Measurements from ENCODE around the gene LRP6.

LRP6 gene

GRCh38 chr12:12210983-12211382, 55.9 kb downstream of the LRP6 start:
- no peak for DNase-seq

- DNase-seq = no peak
These were observed 56.4 kb downstream of the LRP6 start for GRCh38 chr12:12210416-12210815.

- no peak for DNase-seq
These were observed 57.2 kb downstream of the LRP6 start for GRCh38 chr12:12209675-12210074.

- no peak for DNase-seq
These were observed 57.8 kb downstream of the LRP6 start for GRCh38 chr12:12209043-12209442.

DNA sequence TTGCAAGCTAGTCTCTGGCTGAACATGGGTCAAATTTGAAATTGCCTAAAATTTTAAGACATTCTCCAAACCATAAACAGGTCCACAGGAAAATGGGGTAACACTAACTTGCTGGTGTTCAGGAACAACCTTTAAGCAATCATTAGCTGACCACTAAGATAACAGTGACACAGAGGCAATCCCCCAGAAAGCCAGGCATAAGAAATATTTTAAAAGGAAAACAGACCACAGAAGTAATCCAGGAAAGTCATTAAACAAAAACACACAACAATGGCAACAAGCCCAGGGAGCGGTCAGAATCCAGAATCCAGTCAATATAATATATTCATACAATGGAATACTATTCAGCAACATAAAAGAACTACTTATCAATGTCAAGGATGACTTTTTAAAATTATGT, 59.1 kb downstream of the LRP6 start:
- no peak for DNase-seq

- DNase-seq = no peak
These were observed 60.0 kb downstream of the LRP6 start for GRCh38 chr12:12206776-12207388.

DNA sequence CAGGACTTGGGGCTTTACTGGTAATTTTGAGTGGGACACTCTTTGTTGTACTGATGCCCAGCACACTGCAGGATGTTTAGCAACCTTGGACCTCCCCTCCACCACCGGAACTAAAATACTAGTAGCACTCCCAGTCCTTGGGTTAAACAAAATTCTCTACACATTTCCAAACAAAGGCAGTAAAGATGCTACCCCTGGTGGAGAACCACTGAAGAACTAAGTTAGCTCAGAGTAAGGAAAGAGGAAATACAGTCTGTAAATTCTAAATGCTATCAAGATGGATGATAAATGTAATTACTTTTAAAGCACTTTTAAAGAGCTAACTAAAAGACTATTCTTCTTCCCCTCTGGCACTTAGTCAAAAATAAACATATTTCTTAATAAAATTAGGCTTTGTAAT, 64.1 kb downstream of the LRP6 start:
- DNase-seq = no peak

DNA sequence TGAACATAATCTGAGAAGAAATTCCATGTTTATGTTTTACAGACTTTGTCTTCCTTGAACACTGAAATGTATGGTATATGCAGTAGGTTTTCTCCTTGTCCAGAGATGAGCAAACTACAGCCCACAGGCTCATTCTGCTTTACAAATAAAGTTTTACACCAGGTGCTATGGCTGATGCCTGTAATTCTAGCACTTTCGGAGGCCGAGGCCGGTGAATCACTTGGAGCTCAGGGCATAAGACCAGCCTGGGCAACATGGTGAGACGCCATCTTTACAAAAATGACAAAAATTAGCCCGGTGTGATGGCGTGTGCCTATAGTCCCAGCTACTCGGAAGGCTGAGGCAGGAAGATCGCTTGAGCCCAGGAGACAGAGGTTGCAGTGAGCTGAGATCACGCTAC, 64.7 kb downstream of the LRP6 start:
- DNase-seq = no peak

DNA sequence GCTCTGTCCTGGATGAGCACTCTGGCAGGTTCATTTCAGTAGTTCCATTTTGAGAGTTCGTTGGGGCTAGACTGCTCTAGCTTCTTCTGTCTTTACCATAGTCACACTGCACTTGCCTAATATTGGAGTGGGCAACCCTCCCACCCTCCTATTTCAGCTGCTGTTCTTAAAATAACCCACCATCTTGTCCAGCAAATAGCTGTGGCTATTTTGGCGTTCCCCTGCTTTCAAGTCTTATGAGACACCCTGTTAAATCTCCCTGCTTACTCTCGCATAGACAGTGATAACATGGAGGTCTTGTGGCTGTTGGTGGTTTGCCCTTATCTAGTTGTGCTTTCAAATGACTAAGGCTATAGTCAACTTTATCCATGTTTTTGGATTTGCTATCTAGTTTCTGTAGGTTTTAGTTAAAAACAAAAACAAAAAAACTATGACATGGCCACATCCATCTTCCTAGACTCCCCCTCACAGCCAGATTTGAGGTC, 65.5 kb downstream of the LRP6 start:
- no peak for DNase-seq

DNA sequence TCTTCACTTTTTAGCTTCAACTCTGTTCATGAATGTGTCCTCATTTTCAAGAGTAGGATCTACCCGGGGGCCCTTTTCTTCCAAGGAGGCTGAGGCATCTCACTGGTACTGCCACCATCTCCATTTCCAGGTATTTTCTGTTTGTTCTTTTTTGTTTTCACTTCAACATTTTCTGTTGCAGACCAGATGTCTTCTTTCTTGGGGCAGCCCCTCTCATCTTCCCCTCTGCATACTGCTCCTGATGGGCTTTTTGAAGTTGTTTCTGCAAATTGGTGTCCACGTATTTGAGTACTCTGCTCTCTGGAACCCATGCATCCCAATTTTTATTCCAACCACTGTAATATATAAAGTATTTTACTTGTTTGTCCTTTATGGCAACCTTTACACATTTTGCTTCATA, 66.5 kb downstream of the LRP6 start:
- no peak for DNase-seq

- DNase-seq = no peak
These were observed 68.7 kb downstream of the LRP6 start for GRCh38 chr12:12198124-12198523.

GRCh38 chr12:12197128-12197527, 69.7 kb downstream of the LRP6 start:
- no peak for DNase-seq

DNA sequence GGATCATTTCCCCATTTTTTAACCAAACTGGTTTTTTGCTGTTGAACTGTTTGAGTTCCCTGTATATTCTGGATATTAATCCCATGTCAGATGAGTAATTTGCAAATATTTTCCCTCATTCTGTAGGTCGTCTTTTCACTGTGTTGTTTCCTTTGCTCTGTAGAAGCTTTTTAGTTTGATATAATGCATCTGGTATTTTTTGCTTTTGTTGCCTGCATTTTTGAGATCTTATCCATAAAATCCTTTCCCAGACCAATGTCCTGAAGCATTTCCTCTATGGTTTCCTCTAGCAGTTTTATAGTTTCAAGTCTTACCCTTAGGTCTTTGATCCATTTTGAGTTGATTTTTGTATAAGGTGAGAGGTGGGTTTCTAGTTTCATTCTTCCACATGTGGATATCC, 71.3 kb downstream of the LRP6 start:
- no peak for DNase-seq

- no peak for DNase-seq
These were observed 71.8 kb downstream of the LRP6 start for GRCh38 chr12:12195081-12195480.

DNA sequence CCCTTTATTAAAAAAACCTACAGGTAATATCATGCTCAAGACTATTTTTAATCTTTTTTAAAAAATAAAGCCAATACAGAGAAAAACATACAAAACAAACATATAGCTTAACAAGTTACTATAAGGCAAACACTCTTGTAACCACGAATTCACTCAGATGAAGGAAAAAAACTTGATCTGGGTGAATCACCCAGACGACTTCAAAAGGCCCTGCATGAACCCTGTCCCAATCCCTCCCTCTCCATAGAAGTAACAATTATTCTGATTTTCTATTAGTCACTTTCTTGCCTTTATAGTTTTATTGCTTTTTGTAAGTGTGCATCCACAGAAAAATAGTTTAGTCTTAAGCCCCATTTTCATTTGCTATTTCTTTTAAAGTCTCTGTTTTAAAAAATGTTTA, 72.6 kb downstream of the LRP6 start:
- DNase-seq = no peak

DNA sequence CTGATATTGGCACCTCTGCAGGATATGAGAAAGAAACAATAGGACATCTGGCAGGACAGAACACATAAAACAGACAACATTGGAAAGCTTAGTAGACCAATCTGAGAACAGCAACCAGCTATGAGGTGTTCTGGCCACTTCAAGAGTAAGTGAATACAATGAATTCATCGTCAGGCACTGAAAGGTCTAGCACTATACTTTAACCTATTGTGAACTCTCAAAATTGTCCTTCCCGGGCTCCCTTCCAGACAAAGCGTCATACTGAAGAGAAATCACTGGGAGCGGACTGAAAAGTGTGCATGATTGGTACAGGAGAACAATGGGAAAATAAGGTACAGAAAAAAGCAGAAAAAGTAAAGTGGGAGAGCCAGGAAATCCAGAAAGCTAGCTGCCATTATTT, 75.8 kb downstream of the LRP6 start:
- no peak for DNase-seq

- no peak for DNase-seq
These were observed 76.6 kb downstream of the LRP6 start for GRCh38 chr12:12190087-12190809.

DNA sequence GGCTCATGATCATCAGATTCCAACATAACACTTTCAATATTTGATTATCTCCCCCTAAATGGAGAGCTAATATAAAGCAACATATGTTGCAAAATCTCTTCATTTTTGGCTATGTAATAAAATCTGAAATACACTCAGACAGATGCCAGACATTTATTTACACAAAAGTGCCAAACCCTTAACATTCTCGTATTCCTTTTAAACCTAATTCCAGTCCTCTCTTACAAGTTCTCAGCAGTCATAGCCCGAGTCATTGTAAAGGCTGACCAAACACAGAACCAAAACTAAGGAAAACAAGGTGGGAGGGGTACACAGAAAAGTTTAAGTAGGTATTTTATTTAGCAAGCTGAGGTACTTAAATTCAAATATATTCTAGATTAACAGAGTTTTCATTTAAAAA, 81.4 kb downstream of the LRP6 start:
- DNase-seq = no peak

GRCh38 chr12:12182703-12183365, 84.0 kb downstream of the LRP6 start:
- DNase-seq = peak; percentile 24

GRCh38 chr12:12181511-12181910, 85.3 kb downstream of the LRP6 start:
- no peak for DNase-seq

DNA sequence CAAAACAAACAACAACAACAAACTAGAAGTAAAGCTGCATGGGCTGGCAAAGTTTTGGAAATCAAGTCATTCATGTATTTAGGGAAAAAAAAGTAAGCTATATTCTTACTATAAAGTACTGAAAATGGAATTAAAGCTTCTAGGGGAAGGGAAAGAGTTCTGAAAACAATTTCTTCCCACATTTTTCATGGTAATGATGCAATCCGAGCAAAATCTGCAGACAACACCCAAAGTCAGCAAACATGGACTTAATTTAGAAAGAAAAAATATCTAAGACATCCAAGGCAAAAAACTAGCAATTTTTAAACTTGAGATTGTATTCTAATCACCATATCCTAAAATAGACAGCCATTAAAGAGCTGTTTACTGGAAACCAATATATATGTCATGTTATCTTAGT, 86.3 kb downstream of the LRP6 start:
- DNase-seq = no peak

GRCh38 chr12:12180136-12180535, 86.7 kb downstream of the LRP6 start:
- no peak for DNase-seq

DNA sequence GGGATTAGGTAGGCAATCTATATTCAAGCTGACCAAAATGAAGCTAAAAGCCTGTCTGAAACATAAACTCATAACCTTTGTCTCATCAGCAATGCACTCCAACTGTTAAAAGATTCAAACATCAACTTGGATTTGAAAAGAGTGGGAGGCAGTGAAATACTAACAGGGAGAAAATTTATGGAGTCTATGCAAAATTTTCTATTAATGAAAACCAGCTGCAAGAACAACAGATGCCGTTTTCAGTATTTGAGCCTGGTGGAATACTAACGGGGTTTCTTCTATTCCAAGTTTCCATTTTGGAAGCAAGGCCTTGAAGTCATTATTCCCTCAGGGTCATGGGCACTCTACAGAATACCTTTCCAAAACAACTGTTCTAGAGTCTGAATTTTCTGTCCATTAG, 88.3 kb downstream of the LRP6 start:
- no peak for DNase-seq

DNA sequence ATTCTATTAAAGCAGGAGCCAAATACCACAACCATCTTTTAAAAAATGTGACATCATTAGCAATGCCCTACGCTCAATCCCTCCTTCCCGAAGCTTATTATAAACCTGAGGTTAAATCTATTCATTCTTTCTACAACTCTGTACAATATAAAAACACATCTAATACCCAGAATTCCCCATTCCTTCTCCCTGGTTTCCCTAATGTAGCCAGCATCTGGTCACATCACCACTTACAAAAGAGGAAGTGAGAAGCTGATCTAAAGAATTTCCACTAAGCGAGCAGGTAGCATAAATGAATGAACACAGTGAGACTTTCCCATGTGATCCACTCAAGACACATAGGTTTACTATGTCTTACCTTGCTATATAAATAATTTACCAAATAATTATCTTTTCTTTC, 90.4 kb downstream of the LRP6 start:
- no peak for DNase-seq
